HG02943 (cell line): ENCODE data around the gene DIMT1.

Source experiments
- ATAC-seq: cut with Tn5 transposase; IDR thresholded peaks from one replicate; pipeline ENCODE4 v1.9.1; 2021; ENCODE audit warnings: mild to moderate bottlenecking, low read depth, moderate library complexity; ENCODE audit not compliant: unreplicated experiment

The DIMT1 gene

GRCh38 chr5:62403411-62404250 is at the start of gene DIMT1:
Gene DIMT1 (minus strand): TSS chr5:62403905. CDS start chr5:62403772, 133 bp downstream.
- ATAC-seq = peak; percentile 98

DNA sequence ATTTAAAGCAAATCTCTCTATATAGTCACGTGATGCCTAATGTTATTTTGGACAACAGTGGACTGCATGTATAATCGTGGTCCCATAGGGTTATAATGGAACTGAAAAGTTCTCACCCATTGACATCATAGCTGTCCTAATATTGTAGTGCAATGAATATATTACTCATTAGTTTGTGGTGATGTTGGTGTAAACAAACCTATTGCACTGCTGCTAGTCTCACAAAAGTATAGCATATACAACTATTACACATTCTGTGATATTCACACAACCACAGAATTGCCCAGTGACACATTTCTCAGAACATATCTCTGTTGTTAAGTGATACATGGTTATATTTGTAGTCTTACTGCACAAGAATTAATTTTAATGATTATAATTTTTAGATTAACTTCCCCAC is 46.6 kb upstream of the DIMT1 start:
- no peak for ATAC-seq

- ATAC-seq = no peak
These were observed 44.8 kb upstream of the DIMT1 start for GRCh38 chr5:62448528-62448927.

- ATAC-seq = no peak
These were observed 28.9 kb upstream of the DIMT1 start for GRCh38 chr5:62432621-62433064.

- no peak for ATAC-seq
These were observed 28.3 kb upstream of the DIMT1 start for GRCh38 chr5:62431735-62432620.

DNA sequence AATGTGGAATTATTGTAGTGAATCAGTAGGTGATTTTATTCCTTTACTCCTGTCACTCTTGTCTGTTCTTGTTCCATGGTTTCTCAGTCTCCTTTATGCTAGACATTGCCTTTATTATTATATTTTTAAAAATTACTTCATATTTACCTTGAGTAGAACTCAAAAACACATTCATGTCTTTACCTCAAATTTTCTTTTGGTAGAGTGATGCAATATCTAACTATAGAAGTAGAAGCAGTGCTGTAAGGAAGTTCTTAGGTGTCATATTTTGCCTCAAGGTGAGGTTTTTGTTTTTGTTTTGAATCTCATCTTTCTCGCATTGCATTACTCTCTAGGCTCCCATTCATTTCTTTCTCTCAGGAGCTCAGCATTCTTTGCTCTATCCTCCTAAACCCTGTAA is 21.1 kb upstream of the DIMT1 start:
- no peak for ATAC-seq

- no peak for ATAC-seq
These were observed 17.7 kb upstream of the DIMT1 start for GRCh38 chr5:62421414-62421813.

- ATAC-seq = no peak
These were observed 15.9 kb upstream of the DIMT1 start for GRCh38 chr5:62419609-62420008.

GRCh38 chr5:62418462-62419076 is 14.9 kb upstream of the DIMT1 start:
- no peak for ATAC-seq

DNA sequence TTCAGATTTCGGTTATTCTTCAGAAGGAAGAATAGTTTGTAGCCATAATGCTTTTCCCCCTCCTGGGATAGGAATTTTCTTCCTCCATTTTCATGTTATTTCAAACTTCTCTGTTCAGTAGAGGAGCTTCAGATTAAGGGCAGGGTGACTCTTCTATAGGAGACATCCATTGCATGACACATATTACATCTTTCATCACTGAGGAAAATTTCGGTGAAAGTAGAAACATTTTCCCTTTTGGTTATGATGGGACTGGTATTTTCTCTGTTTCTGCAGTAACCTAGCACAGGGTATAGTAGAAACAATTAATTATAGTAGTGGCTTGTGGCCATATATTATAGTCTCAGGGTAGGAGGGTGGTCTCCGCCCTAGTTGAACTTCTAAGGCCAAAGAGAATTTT is 10.0 kb upstream of the DIMT1 start:
- ATAC-seq = no peak

- peak; percentile 99 for ATAC-seq
These were observed 9.0 kb upstream of the DIMT1 start, which contains the start of gene IPO11 for GRCh38 chr5:62412549-62413329. Gene IPO11 (plus strand): TSS chr5:62412763. CDS start chr5:62437280, 24,517 bp downstream.

GRCh38 chr5:62395210-62395950 is 8.3 kb downstream of the DIMT1 start:
- no peak for ATAC-seq

- no peak for ATAC-seq
These were observed 16.9 kb downstream of the DIMT1 start for GRCh38 chr5:62386824-62387223.

GRCh38 chr5:62385816-62386400 is 17.8 kb downstream of the DIMT1 start:
- no peak for ATAC-seq

DNA sequence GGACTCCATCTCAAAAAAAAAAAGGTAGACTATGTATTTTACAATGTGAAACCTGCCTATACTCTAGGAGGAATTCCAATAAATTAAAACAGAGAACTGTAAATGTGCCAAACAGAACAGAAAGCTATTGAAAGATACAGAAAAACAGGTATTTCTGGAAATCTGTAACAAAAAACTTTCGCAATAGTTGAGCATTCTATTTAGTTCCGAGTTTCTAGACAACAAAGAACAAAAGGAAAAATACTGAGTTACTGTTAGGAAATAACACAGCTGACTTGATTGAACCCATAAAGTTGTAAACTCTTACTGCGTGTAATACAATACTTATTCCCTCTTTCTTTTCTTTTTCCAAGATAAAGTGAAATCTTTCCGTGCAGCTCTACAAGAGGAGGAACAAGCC is 18.6 kb downstream of the DIMT1 start:
- ATAC-seq = no peak

DNA sequence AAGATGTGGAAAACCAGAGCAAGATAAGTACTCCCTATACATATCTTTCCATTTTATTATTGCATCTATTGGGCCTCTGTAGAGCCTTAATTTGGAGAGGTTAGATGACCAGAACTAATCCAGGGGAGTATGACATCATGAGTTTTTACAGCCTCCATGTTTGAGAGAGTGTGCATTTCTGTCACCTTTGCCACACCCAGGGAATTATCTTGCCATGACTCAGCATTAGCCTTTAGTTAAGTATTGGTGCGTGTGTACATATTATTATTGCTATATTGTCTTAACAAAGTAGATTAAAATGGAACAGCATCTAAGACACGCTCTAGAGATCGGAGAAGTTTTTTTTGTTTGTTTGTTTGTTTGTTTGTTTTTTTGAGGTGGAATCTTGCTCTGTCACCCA is 27.6 kb downstream of the DIMT1 start:
- no peak for ATAC-seq

GRCh38 chr5:62375627-62376026 is 28.1 kb downstream of the DIMT1 start:
- ATAC-seq = no peak

DNA sequence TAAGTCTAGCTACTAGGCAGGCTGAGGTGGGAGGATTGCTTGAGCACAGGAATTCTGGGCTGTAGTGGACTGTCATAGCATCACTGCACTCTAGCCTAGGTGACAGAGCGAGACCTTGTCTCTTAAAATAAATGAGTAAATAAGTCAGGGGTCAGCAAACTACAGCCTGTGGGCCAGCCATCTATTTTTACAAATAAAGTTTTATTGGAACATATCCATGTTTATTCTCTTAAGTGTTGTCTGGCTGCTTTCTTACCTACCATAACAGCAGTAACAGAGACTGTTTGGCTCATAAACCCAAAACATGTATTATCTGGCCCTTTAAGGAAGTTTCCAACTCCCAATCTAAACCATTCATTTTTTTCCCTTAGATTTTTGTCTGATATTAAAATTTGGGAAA is 29.6 kb downstream of the DIMT1 start:
- no peak for ATAC-seq

DNA sequence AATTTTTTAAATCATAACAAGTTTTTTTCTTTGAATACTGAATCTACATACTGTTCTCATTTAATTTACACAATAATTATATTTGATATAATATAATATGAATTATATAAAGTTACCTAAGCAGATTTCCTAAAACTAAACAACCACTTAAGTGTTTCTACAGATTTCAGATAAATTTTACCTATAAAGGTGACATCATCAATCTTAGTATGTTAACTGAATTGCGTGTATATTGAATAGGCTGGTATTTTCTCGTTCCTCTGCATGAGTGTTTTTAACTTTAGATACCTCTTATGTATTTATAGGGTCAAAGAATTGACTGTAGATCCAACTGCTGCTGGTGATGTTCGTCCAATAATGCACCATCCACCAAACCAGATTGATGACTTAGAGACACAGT is 30.3 kb downstream of the DIMT1 start:
- ATAC-seq = no peak
